ENCODE results near the gene ELMO2. TPM values are rescaled to one million over a fixed set of nuclear protein-coding genes. Genes with fewer than 3 reads are reported as not detected.
A peak's percentile ranks its signal among the peaks of the same experiment; 100 is the strongest.

The ELMO2 gene
- total RNA-seq, 1 experiment from 2014 or later = 51.6 TPM

DNA sequence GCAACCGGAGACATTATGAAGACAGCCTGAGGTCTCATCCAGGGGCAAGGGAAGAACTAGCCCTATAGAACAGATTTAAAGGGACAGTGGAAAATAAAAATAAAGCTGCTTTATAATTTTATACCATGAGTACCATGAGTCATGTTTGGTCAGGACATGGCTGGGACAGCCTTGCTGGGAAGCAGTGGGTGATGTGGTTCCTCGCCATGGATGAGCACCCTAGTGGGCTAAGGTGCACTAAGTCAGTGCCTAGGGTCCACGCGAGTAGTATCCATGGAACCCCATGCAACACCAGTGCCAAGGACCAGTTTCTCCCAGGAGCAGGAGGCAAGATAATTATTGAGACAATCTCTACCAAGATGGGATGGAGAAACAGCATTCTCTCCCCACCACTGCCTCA, 33.4 kb upstream of the ELMO2 start:
- Mint-ChIP-seq H3K27me3 (ENCODE audit: unreplicated experiment) (peaks cover 89% of the 10 kb centered on the region), H3K36me3 (ENCODE audit: insufficient read depth, unreplicated experiment) (no peaks in the 10 kb centered on the region), H3K27ac (ENCODE audit: unreplicated experiment) (no peak overlapping the region), H3K9me3 (ENCODE audit: low read depth, unreplicated experiment) (peaks cover 3% of the 10 kb centered on the region), H3K4me3 (ENCODE audit: low read depth, unreplicated experiment) (no peak overlapping the region), H3K4me1 (ENCODE audit: low read depth, unreplicated experiment) (no peaks in the 10 kb centered on the region)
- intact Hi-C loops (cut with micrococcal nuclease; ENCODE audit: unreplicated experiment) = no loop called here
- no peak for TF ChIP-seq CTCF (IDR thresholded peaks at IDR 0.05; ENCODE audit: unreplicated experiment)
- no TSS peak for BruUV-seq (replicated peaks)
- CTCF ChIA-PET = interaction anchor here (1.1 kb wide), 1 partner anchor 107 kb away, joined by 6 read pairs; no protein-coding TSS in a partner anchor
- no peak for DNase-seq

DNA sequence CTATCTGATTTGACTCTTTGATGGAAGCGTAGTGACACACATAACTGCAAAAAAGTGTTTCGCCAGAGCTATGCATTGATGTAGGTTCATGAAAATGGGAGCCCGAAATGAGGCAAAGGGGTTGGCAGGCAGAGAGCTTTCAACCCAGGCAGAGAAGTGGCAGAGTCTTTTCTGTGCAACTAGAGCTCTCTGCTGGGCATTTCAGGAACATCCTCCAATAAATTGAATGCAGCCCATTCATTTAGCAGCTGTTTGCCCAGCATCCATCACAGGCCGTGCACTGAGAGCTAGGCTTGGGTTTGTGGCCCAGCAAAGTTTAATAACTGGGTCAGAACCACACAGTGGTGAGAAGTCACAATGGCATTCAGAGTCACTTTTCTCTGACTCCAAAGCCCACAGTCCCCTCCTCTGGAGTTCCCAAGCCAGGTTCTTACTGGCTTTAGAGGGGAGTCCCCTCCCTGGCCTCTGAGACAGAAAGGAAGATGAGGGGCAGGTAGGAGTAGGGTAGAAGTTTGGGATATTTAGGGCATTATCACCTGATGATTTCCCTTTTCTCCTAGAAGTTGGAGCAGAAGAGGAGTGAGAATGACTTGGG, 31.8 kb upstream of the ELMO2 start:
- Mint-ChIP-seq H3K27me3 (ENCODE audit: unreplicated experiment) (peaks cover 89% of the 10 kb centered on the region), H3K4me3 (ENCODE audit: low read depth, unreplicated experiment) (no peak overlapping the region), H3K9me3 (ENCODE audit: low read depth, unreplicated experiment) (no peaks in the 10 kb centered on the region), H3K36me3 (ENCODE audit: insufficient read depth, unreplicated experiment) (no peaks in the 10 kb centered on the region), H3K27ac (ENCODE audit: unreplicated experiment) (no peak overlapping the region), H3K4me1 (ENCODE audit: low read depth, unreplicated experiment) (no peaks in the 10 kb centered on the region)
- intact Hi-C loops (cut with micrococcal nuclease; ENCODE audit: unreplicated experiment) = loop anchor here (1.0 kb wide), 1 partner anchor 306 kb away; no protein-coding TSS in a partner anchor
- peak; percentile 38 for TF ChIP-seq CTCF (IDR thresholded peaks at IDR 0.05; ENCODE audit: unreplicated experiment)
- no TSS peak for BruUV-seq (replicated peaks)
- CTCF ChIA-PET = interaction anchor here (0.6 to 1.9 kb wide), 14 partner anchors 14 to 451 kb away, joined by 3 to 22 read pairs (median 4); partner anchors contain the start of gene ELMO2
- DNase-seq = peak; percentile 49

DNA sequence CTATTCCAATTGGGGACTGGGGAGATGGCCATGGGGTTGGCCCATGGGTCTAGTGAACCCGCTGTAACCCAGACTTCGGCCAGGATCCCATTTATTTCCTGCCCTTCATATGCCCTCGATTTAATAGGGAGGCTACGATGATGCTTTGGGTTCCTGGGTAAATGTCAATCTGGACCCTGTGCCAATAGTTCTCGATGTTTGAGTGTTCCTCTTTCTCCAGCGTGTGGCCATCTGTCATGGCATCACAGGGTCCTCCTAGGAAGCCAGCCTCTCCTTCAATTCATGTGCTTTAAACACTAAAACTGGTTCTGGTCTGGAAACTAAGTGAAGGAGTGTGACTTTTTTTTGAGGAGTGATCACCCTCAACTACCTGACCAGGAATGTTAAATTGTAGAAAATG, 28.7 kb upstream of the ELMO2 start:
- H3K27me3 Mint-ChIP-seq (ENCODE audit: unreplicated experiment) = peaks cover 89% of the 10 kb centered on the region
- no peaks in the 10 kb centered on the region for H3K36me3 Mint-ChIP-seq (ENCODE audit: insufficient read depth, unreplicated experiment)
- TF ChIP-seq CTCF (IDR thresholded peaks at IDR 0.05; ENCODE audit: unreplicated experiment) = no peak
- CTCF ChIA-PET = no interaction called here
- DNase-seq = no peak
- intact Hi-C loops (cut with micrococcal nuclease; ENCODE audit: unreplicated experiment) = no loop called here
- no peaks in the 10 kb centered on the region for H3K9me3 Mint-ChIP-seq (ENCODE audit: low read depth, unreplicated experiment)
- BruUV-seq (replicated peaks) = no TSS peak
- H3K4me1 Mint-ChIP-seq (ENCODE audit: low read depth, unreplicated experiment) = no peaks in the 10 kb centered on the region
- no peak overlapping the region for H3K27ac Mint-ChIP-seq (ENCODE audit: unreplicated experiment)
- no peak overlapping the region for H3K4me3 Mint-ChIP-seq (ENCODE audit: low read depth, unreplicated experiment)

DNA sequence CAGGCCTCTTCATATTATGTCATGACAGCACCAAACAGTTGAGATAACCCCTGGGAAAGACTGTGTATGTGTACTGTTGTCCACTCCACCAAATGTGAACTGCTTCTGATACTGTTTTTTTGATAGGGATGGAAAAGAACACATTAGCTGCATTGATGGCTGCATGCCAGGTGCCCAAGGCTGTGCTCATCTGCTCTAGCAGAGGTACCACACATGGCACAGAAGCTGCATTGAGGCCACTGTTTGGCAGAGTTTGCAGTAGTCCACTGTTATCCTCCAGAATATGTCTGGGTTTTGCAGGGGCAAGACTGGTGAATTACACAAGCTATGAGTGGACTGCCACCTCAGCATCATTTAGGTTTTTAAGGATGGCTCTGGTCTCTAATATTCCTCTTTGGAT, 28.2 kb upstream of the ELMO2 start:
- H3K27ac Mint-ChIP-seq (ENCODE audit: unreplicated experiment) = no peak overlapping the region
- BruUV-seq (replicated peaks) = no TSS peak
- no peaks in the 10 kb centered on the region for H3K9me3 Mint-ChIP-seq (ENCODE audit: low read depth, unreplicated experiment)
- no peaks in the 10 kb centered on the region for H3K36me3 Mint-ChIP-seq (ENCODE audit: insufficient read depth, unreplicated experiment)
- H3K4me3 Mint-ChIP-seq (ENCODE audit: low read depth, unreplicated experiment) = no peak overlapping the region
- no peak for DNase-seq
- TF ChIP-seq CTCF (IDR thresholded peaks at IDR 0.05; ENCODE audit: unreplicated experiment) = no peak
- H3K4me1 Mint-ChIP-seq (ENCODE audit: low read depth, unreplicated experiment) = no peaks in the 10 kb centered on the region
- peaks cover 89% of the 10 kb centered on the region for H3K27me3 Mint-ChIP-seq (ENCODE audit: unreplicated experiment)
- CTCF ChIA-PET = no interaction called here
- intact Hi-C loops (cut with micrococcal nuclease; ENCODE audit: unreplicated experiment) = no loop called here
